Posterior vena cava (tissue), 2 donors: ENCODE results near the gene CHST11. TPM values are rescaled to one million over a fixed set of nuclear protein-coding genes. Genes with fewer than 3 reads are reported as not detected.

Experiments
- DNase-seq: peaks from one replicate; pipeline ENCODE4 v3.0.0-alpha.2; 2020; ENCODE audit warnings: low spot score
- intact Hi-C, 2 donors: fragments of 100-400 bp; cut with DNase I; formaldehyde crosslinking; loops; one replicate each; pipeline versions ENCODE4 v1.14.1 to v1.14.2; 2022 to 2023
- total RNA-seq, 2 donors: library from RNA; stranded (reverse); fragmentation: NEBNext Ultra II Directional; extraction: Animal tissue kit (Norgen Biotek cat#: 25700); gene quantifications; one replicate each; pipeline ENCODE4 v1.2.1, GENCODE V29; 2021
- donor health status: DM: yes; HTN: yes; CAD: no.
- donor health status: DM: yes; HTN: yes; CAD: no.

CHST11 gene
- total RNA-seq, 2 donors from 2014 or later, result 17.1 to 17.4 TPM

DNA sequence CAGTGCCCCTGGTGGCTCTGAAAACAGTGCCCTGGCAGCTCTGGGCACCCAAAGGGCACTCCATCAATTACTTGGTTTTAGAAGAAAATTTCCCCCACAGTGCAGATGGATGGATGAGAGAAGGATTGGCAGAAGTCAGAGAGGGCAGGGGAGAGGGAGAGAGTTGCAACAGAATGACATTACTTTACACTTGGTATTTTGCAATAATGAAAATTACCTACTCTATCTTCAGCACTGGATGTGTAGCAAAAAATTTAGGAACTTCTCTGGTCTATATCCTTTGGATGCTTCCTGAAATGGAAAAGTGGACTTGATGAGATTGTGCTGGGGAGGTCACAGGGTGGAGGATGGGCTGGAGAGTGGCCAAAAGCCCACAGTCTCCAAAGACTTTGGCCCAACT, 193.2 kb downstream of the CHST11 start:
- intact Hi-C loops, result no loop called here
- DNase-seq, result no peak

DNA sequence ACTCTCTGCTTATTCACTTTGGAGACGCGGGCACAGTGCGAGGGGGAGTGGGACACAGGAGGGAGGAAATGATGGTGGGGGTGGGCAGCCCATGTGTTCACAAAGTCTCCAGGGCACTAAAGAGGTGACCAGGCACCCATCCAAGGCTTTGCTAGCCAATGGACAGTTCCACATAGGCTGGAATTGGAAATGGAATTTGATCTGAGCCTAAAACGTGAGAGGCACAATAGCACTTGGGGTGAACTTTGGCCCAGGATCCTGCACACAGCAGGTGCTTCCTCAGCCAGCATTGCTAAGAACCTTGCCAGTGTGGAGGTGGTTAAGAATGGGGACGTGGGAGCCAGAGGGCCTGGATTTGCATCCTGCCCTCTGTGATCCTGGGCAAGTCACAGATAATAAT, 193.8 kb downstream of the CHST11 start:
- intact Hi-C loops, result no loop called here
- DNase-seq, result no peak

DNA sequence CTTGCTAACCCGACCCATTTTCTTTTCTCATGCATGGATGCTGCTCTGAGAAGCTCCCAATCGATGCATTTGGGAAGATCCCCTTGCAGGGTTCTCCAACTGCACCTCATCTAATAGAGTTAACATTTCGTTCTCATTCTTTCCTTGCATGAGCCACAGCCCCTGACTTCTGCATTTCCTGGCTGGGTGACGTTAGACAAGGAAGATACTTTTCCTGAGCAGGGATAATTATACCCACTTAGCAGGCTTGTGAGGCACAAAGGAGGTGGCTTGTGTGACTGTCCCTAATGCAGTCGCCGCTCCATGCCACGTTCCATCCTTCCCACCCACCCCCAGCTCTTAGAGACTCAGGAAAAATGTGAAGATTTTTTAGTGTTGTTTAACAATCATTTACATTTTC, 195.1 kb downstream of the CHST11 start:
- intact Hi-C loops, result no loop called here
- DNase-seq, result no peak

DNA sequence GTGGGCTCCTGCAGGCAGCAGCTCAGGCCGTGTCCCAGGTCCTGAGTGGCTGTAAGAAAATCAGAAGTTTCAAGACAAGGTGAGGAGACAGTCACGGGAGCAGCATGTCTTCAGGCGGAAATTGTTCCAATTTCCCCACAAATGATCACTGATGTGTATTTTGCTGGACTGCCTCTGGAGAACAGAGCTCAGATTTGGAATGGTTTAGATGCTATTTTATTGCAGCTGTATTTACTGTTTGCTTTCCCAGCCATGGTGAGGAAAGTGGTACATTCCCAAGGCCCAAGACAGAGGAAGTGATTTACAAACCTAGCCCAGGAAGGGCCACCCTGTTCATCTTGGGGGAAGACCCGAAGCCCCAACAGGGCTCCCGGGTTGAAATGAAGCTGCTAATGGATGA, 195.6 kb downstream of the CHST11 start:
- intact Hi-C loops, result no loop called here
- no peak for DNase-seq

DNA sequence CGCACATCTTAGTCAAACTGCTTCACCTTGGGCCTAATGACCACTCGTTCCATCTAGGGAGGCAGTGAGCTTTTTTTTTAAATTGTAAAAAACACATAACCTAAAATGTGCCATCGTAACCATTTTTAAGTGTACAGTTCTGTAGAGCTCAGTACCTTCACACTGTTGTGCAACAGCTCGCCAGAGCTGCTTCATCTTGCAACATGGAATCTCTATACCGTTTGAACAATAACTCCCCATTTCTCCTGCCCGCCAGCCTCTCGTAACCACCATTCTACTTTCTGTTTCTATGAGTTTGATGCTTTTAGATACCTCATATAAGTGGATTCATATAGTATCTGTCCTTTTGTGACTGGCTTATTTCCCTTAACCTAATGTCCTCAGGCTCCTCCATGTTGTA, 196.2 kb downstream of the CHST11 start:
- intact Hi-C loops, result no loop called here
- no peak for DNase-seq

DNA sequence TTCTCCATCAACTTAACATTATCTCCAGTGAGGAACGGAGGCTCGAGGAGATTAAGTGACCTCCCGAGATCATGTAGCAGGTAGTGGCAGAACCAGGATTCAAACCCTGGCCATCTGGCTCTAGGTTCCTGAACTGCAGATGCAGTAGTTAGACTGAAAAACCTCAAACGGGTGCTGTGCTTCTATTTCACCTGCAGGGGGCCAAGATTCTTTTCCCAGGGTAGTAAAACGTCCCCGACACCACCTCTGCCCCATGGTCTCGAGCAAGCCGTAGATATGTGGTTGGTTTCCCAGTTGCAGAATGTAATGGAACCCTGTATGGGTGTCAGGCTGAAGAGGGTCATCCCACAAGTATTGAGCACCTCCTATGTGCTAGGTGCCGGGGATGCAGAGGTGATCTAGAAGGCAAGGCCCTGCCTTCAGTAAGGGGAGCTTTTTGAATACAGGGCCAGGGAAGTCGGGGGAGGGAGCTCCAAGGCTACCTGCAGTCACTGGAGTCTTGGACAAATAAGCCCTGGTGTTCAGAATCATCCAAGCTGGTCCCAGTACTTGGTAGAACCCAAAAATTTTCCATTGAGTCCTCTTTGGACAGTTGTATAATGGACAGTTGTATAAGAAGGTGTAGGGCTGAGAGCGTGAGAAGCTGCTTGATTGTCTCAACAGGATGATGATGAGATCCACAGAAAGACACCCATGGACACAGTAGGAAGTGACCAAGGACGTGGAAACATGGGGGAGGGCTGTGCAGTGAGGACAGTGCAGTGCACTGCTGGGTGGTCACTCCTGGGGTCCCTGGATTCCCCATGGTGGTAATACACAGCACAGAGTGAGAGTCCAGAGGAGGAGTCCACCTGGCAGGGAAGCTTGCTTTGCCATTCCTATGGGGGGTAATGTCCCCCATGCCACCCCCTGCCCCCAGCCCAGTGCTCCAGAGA, 197.2 kb downstream of the CHST11 start:
- no peak for DNase-seq
- intact Hi-C loops, result no loop called here

DNA sequence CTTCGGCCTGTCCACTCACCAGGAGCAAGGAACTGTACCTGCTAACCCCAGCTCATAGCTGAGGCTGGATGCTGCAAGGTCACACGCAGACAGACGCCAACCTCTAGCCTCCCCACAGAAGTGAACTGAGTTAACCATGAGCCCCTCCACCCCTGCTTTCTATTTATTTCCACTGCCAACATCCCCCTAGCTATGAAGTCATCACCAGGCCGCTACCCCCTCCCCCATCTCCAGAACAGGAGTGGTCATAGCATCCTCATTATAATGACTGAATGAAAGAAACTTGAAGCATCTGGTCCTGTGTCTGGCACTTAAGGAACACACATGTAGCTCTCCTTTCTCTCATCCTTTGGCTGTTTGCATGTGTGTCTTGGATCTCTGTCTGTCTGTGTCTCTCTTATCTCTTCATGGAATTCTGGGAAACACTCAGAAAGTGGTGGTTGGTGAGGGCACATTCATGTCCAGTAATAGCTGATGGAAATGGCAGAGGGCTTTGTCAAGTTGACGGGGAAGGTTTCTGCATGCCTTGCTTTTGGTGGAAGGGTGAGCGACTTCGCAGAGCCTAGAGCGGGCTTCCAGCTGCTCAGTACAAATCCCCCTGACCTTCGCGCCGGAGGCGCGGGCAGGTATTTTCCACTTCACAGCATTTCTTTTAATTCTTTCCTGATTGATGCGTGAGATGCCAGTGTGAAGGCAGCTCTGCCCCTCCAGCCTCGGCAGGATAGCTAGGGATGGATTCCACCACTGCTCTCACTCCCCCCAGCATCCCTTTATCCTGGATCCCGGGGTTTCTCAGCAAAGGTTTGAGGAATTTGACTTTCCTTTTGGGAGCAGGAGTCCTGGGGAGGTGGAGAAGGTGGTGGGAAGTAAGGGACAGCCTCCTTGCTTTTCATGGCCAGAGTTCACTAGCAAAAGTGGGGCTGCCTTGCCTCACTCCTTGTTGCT, 198.2 kb downstream of the CHST11 start:
- no peak for DNase-seq
- intact Hi-C loops, result no loop called here

DNA sequence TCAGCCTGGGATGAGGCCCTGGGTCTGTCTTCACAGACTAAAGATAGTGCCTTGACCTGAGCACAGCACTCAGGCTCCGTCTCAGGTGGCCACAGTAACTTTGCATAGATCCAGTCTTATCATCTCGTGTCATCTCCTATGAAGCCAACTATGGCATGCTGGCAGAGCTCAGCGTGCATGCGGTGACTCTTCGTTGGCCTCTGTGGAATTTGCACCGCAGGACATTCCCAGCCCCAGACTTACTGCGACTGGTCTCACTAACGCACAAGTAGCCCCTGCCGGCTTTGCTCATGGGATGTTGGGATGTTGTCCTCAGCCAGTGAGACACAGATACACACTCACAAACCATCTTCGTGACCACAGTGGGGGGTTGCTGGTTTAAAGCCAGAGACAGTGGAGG, 199.6 kb downstream of the CHST11 start:
- intact Hi-C loops, result no loop called here
- no peak for DNase-seq

DNA sequence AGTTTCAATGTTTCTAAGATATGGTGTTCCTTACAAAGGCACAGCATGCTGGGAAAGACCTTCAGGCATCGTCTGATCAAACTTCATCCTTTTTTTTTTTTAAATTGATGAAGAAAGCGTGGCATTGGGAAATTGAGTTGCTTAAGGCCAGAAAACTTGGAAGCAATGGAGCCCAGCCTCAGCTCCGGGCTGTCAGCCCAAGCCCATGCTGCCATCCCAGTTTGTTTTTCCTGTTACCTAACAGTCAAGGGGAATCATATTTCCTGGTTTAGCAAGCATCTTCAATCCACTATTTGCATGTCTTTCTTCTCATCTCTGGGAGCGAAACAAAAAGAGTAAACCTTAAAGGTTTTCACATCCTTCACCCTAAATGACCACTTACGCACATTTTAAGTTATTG, 200.2 kb downstream of the CHST11 start:
- intact Hi-C loops, result no loop called here
- DNase-seq, result no peak

DNA sequence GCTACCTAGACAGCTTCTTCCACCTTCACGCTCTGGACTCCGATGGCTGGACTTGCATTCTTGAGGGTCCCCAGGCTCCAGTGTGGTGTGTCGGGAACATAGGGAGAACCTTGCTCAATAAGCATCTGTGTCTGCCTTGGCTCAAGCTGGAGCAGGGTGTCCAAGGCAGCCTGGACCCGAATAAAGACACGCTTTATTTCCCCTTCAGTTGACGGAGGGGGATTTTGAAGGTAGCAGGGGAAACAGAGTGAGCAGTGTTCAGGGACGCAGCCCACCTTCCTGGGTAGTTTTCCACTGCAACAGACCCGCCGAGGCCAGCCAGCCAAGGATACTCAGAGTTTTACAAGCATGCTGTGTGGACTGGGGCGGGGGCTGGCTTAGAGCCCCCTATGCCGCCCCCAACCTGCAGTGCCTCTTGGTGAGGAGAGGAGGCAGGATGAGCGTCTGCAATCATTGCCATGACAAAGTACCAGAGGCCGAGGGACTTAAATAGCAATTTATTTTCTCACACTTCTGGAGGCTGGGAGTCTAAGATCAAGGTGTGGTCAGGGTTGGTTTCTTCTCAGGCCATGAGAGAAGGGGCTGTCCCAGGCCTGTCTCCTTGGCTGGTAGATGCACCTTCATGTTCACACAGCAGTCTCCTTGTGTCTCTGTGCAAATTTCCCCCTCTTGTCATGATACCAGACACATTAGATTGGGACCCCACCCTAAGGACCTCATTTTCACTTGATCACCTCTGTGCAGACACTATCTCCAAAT, 201.2 kb downstream of the CHST11 start:
- DNase-seq, result no peak
- intact Hi-C loops, result no loop called here

DNA sequence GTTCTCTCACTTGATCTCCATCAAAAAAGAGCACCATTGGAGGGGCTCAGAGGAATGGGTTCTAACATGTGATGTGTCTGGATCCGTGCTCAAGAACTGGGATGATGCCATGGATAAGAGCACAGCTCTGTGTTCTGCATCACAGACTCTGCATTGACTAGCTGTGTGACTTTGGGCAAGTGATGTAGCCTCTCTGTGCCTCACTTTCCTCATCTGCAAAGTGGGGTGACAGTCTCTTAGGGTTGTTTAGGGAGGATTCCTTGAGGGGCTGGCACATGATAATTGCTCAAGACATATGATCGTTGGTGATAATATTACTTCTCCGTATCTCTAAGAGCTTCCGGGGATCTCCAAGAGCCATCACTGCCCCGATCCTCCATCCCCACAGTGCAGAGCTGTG, 202.3 kb downstream of the CHST11 start:
- intact Hi-C loops, result no loop called here
- DNase-seq, result no peak

DNA sequence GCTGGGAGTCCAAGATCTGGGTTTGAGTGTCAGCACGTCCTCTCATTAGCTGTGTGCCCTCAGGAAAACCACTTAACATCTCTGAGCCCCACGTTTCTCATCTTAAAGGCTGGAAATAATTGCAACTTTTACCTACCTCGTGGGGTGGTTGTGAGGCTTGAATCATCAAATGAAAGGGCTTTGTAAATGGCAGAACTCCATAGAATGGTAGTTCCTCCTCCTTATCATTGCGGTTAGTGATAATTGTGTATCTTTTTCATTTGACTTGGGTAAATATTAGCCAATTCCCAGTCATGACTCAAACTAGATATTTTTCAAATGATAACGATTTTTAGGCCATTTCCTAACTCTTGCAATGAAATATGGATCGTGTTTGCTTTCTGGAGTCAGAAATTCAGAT, 205.5 kb downstream of the CHST11 start:
- intact Hi-C loops, result no loop called here
- no peak for DNase-seq

DNA sequence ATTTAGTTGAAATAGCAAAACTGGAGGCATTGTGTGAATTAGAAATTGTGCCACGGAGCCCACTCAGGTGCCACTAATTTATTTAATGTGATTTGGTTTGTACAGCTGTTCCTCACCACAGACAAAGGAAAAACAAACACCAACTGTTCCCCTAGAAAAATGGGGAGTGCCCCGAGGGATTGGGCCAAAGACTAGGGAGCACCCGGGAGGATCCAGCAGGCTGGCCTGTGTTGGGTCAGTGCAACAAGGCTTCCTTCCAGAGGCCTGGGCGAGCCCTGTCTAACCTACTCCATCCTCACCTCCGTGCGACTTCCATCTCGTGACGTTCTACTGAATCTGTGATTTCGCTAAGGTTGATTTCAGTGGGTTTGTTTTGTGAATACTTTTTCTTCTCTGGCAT, 206.2 kb downstream of the CHST11 start:
- intact Hi-C loops, result no loop called here

DNA sequence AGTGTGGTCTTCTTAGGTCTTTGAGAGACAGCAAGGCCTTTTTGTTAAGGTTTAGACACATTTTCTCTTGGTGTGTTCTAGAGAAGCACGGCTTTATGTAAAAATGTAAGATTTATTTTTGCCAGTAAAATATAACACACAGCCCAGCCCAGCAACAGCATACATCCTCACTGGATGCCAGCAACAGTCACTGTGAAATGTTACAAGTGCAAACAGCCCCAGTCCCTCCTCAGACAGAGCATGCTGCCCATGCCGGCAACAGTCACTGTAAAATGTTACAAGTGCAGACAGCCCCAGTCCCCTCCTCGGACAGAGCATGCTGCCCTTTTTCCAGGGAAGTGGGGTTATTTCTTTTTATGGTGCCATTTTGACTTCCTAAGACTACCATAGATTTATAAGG, 207.6 kb downstream of the CHST11 start:
- no peak for DNase-seq
- intact Hi-C loops, result no loop called here

More for the DNA sequence above, 206.2 kb downstream of the CHST11 start:
- no peak for DNase-seq

DNA sequence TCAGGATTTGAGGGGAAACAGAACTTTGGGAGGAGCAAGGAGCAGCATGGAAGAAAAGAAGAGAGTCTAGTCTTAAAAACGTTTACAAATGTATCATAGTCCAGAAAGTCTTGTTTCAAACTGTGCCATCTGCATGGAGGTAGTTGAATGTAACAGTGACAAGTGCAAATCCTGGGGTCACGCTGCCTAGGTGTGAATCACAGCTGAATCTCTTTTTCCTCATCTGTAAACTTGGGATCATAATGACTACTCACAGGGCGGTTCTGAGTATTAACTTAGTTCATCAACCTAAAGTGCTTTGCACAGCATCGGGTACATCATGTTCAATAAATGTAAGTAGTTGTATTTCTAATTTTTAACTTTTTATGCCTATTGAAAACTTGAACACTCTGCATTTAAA, 208.5 kb downstream of the CHST11 start:
- intact Hi-C loops, result no loop called here
- DNase-seq, result no peak

DNA sequence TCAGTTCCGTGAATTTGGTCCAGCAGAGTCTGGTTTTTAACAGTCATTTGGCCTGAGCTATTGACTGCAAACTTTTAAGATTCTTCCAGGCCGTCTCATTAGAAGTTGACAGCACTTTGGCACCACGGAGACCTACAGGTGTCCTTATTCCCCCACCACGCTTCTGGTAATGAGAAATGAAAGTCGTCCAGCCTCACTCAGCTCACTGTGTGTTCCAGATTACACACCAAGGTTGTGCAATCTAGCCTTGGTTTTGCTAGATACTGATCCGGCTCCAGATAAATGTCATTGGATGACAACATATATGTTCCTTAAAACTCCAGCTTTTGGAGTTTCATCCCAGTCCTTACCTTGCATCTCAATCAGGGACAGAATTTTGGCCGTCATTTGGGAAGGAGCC, 210.4 kb downstream of the CHST11 start:
- intact Hi-C loops, result no loop called here
- DNase-seq, result no peak

DNA sequence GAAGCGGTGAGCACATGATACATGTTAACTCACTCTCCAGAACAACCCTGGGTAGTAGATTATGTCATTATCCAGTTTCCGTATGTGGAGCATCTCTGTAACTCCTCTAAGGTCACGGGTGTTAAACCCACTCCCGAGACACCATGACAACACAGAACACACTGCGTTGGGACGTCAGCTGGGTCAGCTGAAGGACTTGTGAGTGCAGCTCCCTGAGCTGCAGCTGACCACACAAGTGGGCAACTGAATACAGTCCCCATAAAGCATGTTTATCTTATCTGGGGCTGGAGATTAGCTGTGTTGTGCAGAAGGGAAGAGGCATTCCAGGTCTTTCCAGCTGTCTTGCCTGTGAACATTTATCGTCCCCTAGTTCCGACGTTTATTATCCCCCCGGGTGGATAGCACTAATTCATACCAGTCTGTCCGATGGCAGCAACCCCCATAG, 211.5 kb downstream of the CHST11 start:
- intact Hi-C loops, result no loop called here
- no peak for DNase-seq

DNA sequence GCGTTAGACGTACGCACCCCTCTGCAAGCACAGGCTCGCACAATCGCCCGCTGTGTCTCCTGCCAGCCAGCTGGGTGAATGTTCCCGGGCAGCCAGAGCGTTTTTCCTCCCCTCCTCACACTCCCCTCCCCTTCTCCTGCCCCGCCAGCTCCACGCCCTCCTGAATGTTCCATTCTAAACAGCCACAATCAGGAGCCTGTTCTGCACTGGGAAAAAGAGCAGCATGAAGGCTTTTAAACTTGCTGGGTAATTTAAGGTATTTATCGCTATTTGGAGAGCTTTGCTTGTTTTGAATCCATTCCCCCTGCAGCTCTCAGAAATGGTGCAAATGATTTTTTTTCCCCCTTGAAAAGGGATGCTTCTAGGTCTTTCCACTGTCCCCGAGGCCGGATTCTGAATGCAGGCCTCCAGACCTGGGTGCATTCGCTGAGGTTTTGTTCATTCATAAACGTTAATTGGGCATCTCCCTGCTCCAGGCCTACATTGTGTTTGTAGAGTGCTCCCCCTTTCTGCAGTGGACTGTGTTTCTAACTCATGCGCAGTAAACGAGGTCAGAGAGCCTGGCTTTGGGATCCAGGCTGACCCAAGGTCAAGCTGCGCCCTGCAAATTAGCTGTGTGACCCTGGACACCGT, 212.5 kb downstream of the CHST11 start:
- no peak for DNase-seq
- intact Hi-C loops, result no loop called here

DNA sequence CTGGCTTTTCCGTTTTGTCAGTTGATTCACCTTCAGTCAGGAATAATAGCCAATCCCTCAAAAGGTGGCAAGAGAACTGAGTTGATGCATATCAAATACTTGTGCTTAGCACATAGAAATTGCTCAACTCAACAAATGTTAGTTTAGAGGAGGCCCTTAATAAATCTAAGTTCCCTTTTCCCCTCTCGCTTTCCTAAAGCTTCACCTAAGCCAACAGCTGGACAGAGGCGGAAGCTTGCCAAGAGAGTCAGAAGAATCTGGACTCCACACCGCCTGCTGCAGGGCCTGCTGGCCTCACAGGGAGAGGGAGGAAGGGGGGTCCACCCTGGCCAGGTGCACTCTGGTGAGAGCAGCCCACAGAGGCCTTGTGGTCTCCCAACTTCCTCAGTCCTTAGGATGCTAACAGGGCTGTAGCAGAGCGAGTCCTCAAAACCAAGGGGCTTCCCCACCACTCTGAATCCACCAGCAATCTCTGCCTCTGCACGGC, 213.1 kb downstream of the CHST11 start:
- DNase-seq, result no peak
- intact Hi-C loops, result no loop called here
